Measurements from ENCODE around the gene CHTF8.

CHTF8 gene

DNA sequence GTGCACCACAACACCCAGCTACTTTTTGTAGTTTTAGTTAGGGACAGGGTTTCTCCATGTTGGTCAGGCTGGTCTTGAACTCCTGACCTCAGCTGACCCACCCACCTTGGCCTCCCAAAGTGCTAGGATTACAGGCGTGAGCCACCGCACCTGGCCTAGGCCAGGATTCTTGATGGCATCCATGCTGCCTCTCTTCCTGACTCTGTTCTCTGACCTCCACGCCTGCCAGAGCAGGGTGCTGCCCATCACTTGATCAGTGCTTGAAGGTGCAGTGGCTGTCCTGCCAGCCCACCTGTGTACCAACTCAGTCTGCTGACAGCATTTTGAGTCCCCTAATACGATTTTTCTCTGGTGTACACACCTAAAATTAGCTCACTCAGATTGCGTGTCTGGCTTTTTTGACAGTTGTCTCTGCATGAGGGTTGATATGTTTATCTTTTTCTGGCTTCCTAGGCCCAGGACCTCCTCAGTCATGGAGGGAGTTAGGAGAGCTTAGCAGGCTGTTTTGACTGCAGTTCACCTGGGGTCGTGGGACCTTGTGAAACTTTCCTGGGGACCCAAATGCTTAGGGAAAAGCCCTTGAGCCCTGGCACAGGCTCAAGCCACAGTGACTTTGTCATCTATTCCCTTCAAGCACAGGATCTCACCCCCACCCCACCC, 21.0 kb downstream of the CHTF8 start:
- no peak for DNase-seq (ENCODE audit: low read depth)
- no peak overlapping the region for H3K4me3 ChIP-seq (ENCODE audit: low read length)
- TF ChIP-seq CTCF (conservative IDR thresholded peaks at IDR 0.05; ENCODE audit: low read depth, low read length) = no peak

- TF ChIP-seq CTCF (conservative IDR thresholded peaks at IDR 0.05; ENCODE audit: low read depth, low read length) = no peak
- no peak overlapping the region for H3K4me3 ChIP-seq (ENCODE audit: low read length)
- DNase-seq (ENCODE audit: low read depth) = no peak
Observed at GRCh38 chr16:69110406-69110805, 22.0 kb downstream of the CHTF8 start.

- H3K4me3 ChIP-seq (ENCODE audit: low read length) = no peak overlapping the region
- DNase-seq (ENCODE audit: low read depth) = no peak
- no peak for TF ChIP-seq CTCF (conservative IDR thresholded peaks at IDR 0.05; ENCODE audit: low read depth, low read length)
Observed at GRCh38 chr16:69109486-69110270, 22.7 kb downstream of the CHTF8 start.

- no peak overlapping the region for H3K4me3 ChIP-seq (ENCODE audit: low read length)
- no peak for TF ChIP-seq CTCF (conservative IDR thresholded peaks at IDR 0.05; ENCODE audit: low read depth, low read length)
- DNase-seq (ENCODE audit: low read depth) = no peak
Observed at GRCh38 chr16:69108905-69109252, 23.5 kb downstream of the CHTF8 start.

- no peak for DNase-seq (ENCODE audit: low read depth)
- H3K4me3 ChIP-seq (ENCODE audit: low read length) = no peak overlapping the region
- no peak for TF ChIP-seq CTCF (conservative IDR thresholded peaks at IDR 0.05; ENCODE audit: low read depth, low read length)
Observed at GRCh38 chr16:69108064-69108904, 24.1 kb downstream of the CHTF8 start.

DNA sequence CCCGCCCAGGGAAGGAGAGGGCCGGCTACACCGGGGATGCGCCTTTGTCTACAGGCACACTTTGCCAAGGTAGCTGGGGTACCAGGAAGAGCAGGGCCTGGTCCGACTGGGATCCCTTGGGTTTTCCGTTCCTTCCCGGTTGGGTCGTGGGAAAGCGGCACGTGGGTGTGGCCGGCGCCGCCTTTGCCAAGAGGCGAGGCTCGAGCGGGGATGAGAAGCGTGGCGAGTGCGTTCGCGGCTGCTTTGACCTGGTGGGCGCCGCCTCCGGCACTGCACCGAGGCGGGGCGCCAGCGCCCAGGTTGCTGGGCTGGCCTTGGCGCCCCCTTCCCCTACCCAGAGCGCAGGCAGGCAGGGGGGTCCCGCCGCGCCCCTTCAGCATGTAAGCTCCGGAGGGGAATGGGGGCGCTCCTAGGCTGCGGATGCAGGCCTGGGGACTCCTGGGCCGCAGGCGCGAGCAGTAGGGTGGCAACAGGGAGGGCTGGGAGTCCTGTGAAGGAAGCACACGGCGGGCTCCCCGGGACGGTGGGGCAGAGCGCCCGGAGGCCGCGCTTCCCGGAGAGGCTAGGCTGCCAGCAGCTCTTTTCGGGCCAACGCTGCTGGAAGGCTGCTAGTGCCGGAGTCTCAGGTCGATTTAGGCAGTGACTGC, 24.9 kb downstream of the CHTF8 start:
- no peak for DNase-seq (ENCODE audit: low read depth)
- no peak for TF ChIP-seq CTCF (conservative IDR thresholded peaks at IDR 0.05; ENCODE audit: low read depth, low read length)
- H3K4me3 ChIP-seq (ENCODE audit: low read length) = peak overlapping the region; percentile 52
